Midbrain (tissue), 1 donor: Measurements from ENCODE around the gene RNF126.
"Not testable (repeated sequence)": the region's sequence is repeated elsewhere in the genome, so short reads cannot be mapped to it uniquely, and the experiment has no call there.

Source experiments
- DNase-seq: peaks from one replicate; lab custom pipeline; 2025; lab: John Stamatoyannopoulos, UW

RNF126 gene

GRCh38 chr19:611481-611868, 51.5 kb downstream of the RNF126 start:
- no peak for DNase-seq

- DNase-seq, result no peak
Measured at GRCh38 chr19:610801-611480, 52.1 kb downstream of the RNF126 start.

- no peak for DNase-seq
Measured at GRCh38 chr19:610071-610800, 52.8 kb downstream of the RNF126 start.

- DNase-seq, result peak; percentile 86
Measured at GRCh38 chr19:609004-609346, 54.0 kb downstream of the RNF126 start.

- no peak for DNase-seq
Measured at GRCh38 chr19:608155-609003, 54.6 kb downstream of the RNF126 start.

GRCh38 chr19:607301-608154, 55.5 kb downstream of the RNF126 start:
- no peak for DNase-seq

GRCh38 chr19:605061-605971, 57.7 kb downstream of the RNF126 start:
- DNase-seq, result not testable (repeated sequence)

GRCh38 chr19:604355-604754, 58.7 kb downstream of the RNF126 start:
- no peak for DNase-seq

GRCh38 chr19:603779-604178, 59.2 kb downstream of the RNF126 start:
- DNase-seq, result not testable (repeated sequence)

GRCh38 chr19:603302-603639, 59.7 kb downstream of the RNF126 start:
- DNase-seq, result not testable (repeated sequence)

- DNase-seq, result no peak
Measured at GRCh38 chr19:602391-603301, 60.4 kb downstream of the RNF126 start.

GRCh38 chr19:601790-602189, 61.2 kb downstream of the RNF126 start:
- DNase-seq, result no peak

GRCh38 chr19:601310-601709, 61.7 kb downstream of the RNF126 start:
- DNase-seq, result no peak
